Activated B cell treated with CpG ODN at 0.5 μM for 24 hours (primary cell): Measurements from ENCODE around the gene UGT1A10. TPM values are rescaled to one million over a fixed set of nuclear protein-coding genes. Genes with fewer than 3 reads are reported as not detected.
"Not testable (repeated sequence)": the region's sequence is repeated elsewhere in the genome, so short reads cannot be mapped to it uniquely, and the experiment has no call there.

Experiments
- ATAC-seq: fragments of 200-7000 bp; cut with Tn5 transposase; one replicate; pipeline ENCODE4 v1.10.0; 2021; ENCODE audit warnings: low read depth, mild to moderate bottlenecking, moderate library complexity
- CTCF ChIA-PET: fragments of 350-600 bp; sonication (Branson Sonifier 250); formaldehyde crosslinking; loops from one replicate; lab custom pipeline; 2021; ENCODE audit warnings: antibody characterized with exemption; lab: Charles Lee
- POLR2A ChIA-PET: fragments of 350-600 bp; sonication (Branson Sonifier 250); formaldehyde crosslinking; loops from one replicate; lab custom pipeline; 2021; ENCODE audit warnings: antibody characterized with exemption; lab: Charles Lee
- DNase-seq: peaks from one replicate; pipeline ENCODE4 v3.0.0; 2022
- H3K27ac Mint-ChIP-seq: one replicate; pipeline ENCODE4 v1.8.0; 2020; ENCODE audit warnings: mixed read lengths
- H3K27me3 Mint-ChIP-seq: one replicate; pipeline ENCODE4 v1.8.0; 2021; ENCODE audit warnings: mixed read lengths
- H3K36me3 Mint-ChIP-seq: one replicate; pipeline ENCODE4 v1.8.0; 2021; ENCODE audit warnings: low read depth, mixed read lengths
- H3K4me1 Mint-ChIP-seq: one replicate; pipeline ENCODE4 v1.8.0; 2021; ENCODE audit warnings: mixed read lengths
- H3K4me3 Mint-ChIP-seq: one replicate; pipeline ENCODE4 v1.8.0; 2020; ENCODE audit warnings: mild to moderate bottlenecking, mixed read lengths
- H3K9me3 Mint-ChIP-seq: one replicate; pipeline ENCODE4 v1.8.0; 2020; ENCODE audit warnings: mixed read lengths
- intact Hi-C: fragments of 100-400 bp; cut with micrococcal nuclease; formaldehyde crosslinking; loops from one replicate; pipeline ENCODE4 v1.15.1; 2024
- total RNA-seq: library from RNA; stranded (reverse); gene quantifications from 2 replicates; pipeline ENCODE4 v1.2.3, GENCODE V29; 2022
- TF ChIP-seq, protein P1 (sequence below): fragments of 200-600 bp; IDR thresholded peaks from one replicate; pipeline ENCODE4 v1.8.0; 2022; ENCODE audit warnings: antibody characterized with exemption, mild to moderate bottlenecking

The UGT1A10 gene
- total RNA-seq, 1 donor from 2014 or later, result not detected

DNA sequence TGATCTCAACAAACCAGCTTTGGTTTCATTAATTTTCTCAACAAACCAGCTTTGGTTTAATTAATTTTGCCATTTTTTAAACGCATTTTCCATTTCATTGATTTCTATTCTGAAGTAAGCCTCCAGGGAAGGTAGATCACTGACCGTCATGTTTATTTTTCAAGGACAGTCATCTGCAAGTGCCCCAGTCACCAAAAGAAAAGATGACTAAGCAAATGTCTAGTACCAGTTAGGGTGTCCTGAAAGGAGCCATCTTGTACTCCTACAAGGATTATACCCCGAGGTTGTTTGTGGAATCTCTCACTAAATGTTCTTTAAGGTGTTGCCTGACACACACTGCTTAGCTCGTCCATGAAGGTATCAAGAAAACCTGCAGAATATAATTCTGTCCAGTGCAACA is 25.0 kb upstream of the UGT1A10 start:
- ChIA-PET POLR2A (no interaction called here), CTCF (no interaction called here)
- H3K4me3 Mint-ChIP-seq, result no peak overlapping the region
- no peak for ATAC-seq
- H3K9me3 Mint-ChIP-seq, result peaks cover 13% of the 10 kb centered on the region
- intact Hi-C loops, result no loop called here
- peaks cover 20% of the 10 kb centered on the region for H3K27me3 Mint-ChIP-seq
- TF ChIP-seq, protein P1, sequence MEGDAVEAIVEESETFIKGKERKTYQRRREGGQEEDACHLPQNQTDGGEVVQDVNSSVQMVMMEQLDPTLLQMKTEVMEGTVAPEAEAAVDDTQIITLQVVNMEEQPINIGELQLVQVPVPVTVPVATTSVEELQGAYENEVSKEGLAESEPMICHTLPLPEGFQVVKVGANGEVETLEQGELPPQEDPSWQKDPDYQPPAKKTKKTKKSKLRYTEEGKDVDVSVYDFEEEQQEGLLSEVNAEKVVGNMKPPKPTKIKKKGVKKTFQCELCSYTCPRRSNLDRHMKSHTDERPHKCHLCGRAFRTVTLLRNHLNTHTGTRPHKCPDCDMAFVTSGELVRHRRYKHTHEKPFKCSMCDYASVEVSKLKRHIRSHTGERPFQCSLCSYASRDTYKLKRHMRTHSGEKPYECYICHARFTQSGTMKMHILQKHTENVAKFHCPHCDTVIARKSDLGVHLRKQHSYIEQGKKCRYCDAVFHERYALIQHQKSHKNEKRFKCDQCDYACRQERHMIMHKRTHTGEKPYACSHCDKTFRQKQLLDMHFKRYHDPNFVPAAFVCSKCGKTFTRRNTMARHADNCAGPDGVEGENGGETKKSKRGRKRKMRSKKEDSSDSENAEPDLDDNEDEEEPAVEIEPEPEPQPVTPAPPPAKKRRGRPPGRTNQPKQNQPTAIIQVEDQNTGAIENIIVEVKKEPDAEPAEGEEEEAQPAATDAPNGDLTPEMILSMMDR, result no peak
- no peak for DNase-seq
- no peak overlapping the region for H3K27ac Mint-ChIP-seq
- H3K4me1 Mint-ChIP-seq, result no peaks in the 10 kb centered on the region
- no peaks in the 10 kb centered on the region for H3K36me3 Mint-ChIP-seq

DNA sequence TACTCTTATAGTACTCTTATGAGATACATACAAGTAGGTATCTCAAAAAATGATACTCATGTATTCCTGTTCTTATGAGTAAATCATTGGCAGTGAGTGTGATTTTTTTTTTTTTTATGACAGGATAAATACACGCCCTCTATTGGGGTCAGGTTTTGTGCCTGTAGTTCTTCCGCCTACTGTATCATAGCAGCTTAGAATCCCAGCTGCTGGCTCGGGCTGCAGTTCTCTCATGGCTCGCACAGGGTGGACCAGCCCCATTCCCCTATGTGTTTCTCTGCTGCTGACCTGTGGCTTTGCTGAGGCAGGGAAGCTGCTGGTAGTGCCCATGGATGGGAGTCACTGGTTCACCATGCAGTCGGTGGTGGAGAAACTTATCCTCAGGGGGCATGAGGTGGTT is 18.8 kb upstream of the UGT1A10 start, which contains the start of gene UGT1A8:
TSS of gene UGT1A8 (plus strand) at position 158 of the 400 bp plus-strand sequence. CDS start at position 233, 75 bp downstream.
- CTCF ChIA-PET, result not testable (repeated sequence)
- H3K27me3 Mint-ChIP-seq, result peaks cover 38% of the 10 kb centered on the region

DNA sequence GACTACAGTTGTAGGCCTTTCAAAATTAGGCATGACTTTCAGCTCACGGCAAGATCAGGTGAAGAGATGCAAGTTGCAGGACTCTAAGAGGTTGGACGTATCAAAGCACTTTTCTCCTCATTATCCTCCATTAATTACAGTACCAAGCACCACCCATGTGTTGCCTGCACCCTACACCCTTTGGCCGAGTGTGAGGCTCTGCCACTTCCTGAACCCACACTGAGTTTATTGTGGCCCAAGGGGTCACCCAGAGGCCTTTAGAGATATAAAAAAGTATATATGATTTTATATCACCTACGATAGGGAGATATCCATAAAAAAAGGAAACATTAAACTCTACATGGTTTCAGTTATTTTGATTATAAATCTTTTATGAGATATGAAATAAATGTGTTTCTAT is 16.0 kb upstream of the UGT1A10 start:
- ATAC-seq, result no peak
- Mint-ChIP-seq H3K4me3 (no peak overlapping the region), H3K27ac (no peak overlapping the region), H3K4me1 (no peaks in the 10 kb centered on the region), H3K9me3 (peaks cover 4% of the 10 kb centered on the region), H3K27me3 (peaks cover 32% of the 10 kb centered on the region), H3K36me3 (no peaks in the 10 kb centered on the region)
- intact Hi-C loops, result no loop called here
- no peak for DNase-seq
- POLR2A ChIA-PET, result no interaction called here
- CTCF ChIA-PET, result no interaction called here
- TF ChIP-seq, protein P1, result no peak

More for the DNA sequence above, 18.8 kb upstream of the UGT1A10 start, which contains the start of gene UGT1A8:
- ATAC-seq, H3K9me3 Mint-ChIP-seq, H3K36me3 Mint-ChIP-seq, H3K4me1 Mint-ChIP-seq, intact Hi-C loops, H3K4me3 Mint-ChIP-seq, POLR2A ChIA-PET, H3K27ac Mint-ChIP-seq, DNase-seq: not testable (repeated sequence)

DNA sequence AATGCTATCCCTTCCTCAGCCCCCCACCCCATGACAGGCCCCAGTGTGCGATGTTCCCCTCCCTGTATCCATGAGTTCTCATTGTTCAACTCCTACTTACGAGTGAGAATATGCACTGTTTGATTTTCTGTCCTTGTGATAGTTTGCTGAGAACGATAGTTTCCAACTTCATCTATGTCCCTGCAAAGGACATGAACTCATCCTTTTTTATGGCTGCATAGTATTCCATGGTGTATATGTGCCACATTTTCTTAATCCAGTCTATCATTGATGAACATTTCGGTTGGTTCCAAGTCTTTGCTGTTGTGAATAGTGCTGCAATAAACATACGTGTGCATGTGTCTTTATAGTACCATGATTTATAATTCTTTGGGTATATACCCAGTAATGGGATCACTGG is 14.4 kb upstream of the UGT1A10 start:
- H3K27ac Mint-ChIP-seq, H3K4me1 Mint-ChIP-seq, ATAC-seq, CTCF ChIA-PET, intact Hi-C loops, DNase-seq, H3K36me3 Mint-ChIP-seq, POLR2A ChIA-PET, H3K9me3 Mint-ChIP-seq, H3K4me3 Mint-ChIP-seq: not testable (repeated sequence)
- peaks cover 23% of the 10 kb centered on the region for H3K27me3 Mint-ChIP-seq

DNA sequence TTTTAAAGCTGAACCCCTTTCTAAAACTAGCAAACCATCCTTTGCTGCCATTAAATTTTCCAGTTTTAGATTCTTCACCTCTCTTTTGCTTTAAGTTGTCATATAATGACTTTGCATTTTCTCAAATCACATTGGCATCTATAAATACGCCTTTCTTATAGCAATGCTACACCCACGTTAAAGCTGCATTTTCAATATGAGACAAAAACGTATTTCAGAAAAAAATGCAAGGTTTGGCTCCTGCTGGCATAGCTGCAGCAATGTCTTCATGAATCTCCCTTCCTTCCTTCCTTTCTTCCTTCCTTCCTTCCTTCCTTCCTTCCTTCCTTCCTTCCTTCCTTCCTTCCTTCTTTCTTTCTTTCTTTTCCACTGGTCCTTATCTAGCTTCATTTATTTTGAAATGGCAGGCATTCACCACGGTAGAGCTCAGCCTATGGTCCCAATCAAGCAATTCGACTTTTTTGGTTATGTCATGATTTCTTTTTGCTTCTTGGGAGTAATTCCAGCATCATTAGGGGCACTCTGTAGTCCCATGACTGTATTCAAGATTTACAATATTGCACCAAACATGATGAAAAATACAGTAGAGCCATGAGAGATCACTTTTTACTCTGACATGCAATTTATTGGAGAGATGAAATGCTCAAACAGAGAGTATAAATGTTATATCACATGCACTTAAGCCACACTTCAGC is 8.8 kb upstream of the UGT1A10 start:
- ChIA-PET CTCF (interaction anchor here (0.7 kb wide), 1 partner anchor 37 kb away, joined by 3 read pairs; no protein-coding TSS in a partner anchor), POLR2A (interaction anchor here (0.7 kb wide), 1 partner anchor 130 kb away, joined by 11 read pairs; no protein-coding TSS in a partner anchor)
- H3K4me1 Mint-ChIP-seq, result no peaks in the 10 kb centered on the region
- intact Hi-C loops, result no loop called here
- no peak overlapping the region for H3K4me3 Mint-ChIP-seq
- ATAC-seq, result no peak
- peaks cover 24% of the 10 kb centered on the region for H3K9me3 Mint-ChIP-seq
- H3K36me3 Mint-ChIP-seq, result no peaks in the 10 kb centered on the region
- H3K27ac Mint-ChIP-seq, result no peak overlapping the region
- no peak for DNase-seq
- TF ChIP-seq, protein P1, result no peak
- H3K27me3 Mint-ChIP-seq, result peaks cover 30% of the 10 kb centered on the region

DNA sequence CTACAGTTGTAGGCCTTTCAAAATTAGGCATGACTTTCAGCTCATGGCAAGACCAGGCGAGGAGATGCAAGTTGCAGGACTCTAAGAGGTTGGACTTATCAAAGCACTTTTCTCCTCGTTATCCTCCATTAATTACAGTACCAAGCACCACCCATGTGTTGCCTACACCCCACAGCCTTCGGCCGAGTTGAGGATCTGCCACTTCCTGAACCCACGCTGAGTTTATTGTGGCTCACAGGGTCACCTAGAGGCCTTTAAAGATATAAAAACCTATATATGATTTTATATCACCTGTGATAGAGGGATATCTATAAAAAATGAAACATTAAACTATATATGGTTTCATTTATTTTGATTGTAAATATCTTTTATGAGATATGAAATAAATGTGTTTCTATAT is 2.6 kb downstream of the UGT1A10 start:
- ATAC-seq (no peak), DNase-seq (no peak)
- peaks cover 5% of the 10 kb centered on the region for H3K9me3 Mint-ChIP-seq
- ChIA-PET CTCF (no interaction called here), POLR2A (no interaction called here)
- TF ChIP-seq, protein P1, result no peak
- H3K4me1 Mint-ChIP-seq, result peaks cover 9% of the 10 kb centered on the region
- peaks cover 26% of the 10 kb centered on the region for H3K27me3 Mint-ChIP-seq
- no peak overlapping the region for H3K4me3 Mint-ChIP-seq
- H3K36me3 Mint-ChIP-seq, result no peaks in the 10 kb centered on the region
- intact Hi-C loops, result no loop called here
- no peak overlapping the region for H3K27ac Mint-ChIP-seq
